Ectodermal cell (in vitro differentiated cells): ENCODE results near the gene FEN1.

Source experiments
- H3K27ac ChIP-seq: 2 replicates; pipeline ENCODE4 v1.7.0; 2013; ENCODE audit warnings: mild to moderate bottlenecking, low read depth, low read length; ENCODE audit not compliant: insufficient read depth, poor library complexity, severe bottlenecking
- H3K27me3 ChIP-seq: 2 replicates; pipeline ENCODE4 v1.7.0; 2013; ENCODE audit warnings: mild to moderate bottlenecking, low read length; ENCODE audit not compliant: insufficient read depth, control insufficient read depth, poor library complexity, severe bottlenecking
- H3K36me3 ChIP-seq: one replicate; pipeline ENCODE4 v1.7.0; 2013; ENCODE audit warnings: low read length; ENCODE audit not compliant: control insufficient read depth, insufficient read depth
- H3K4me1 ChIP-seq: one replicate; pipeline ENCODE4 v1.7.0; 2013; ENCODE audit warnings: low read length; ENCODE audit not compliant: control insufficient read depth, insufficient read depth
- H3K4me3 ChIP-seq: 2 replicates; pipeline ENCODE4 v1.7.0; 2013; ENCODE audit warnings: low read depth, low read length, control low read depth; ENCODE audit not compliant: insufficient read depth
- H3K9me3 ChIP-seq: 2 replicates; pipeline ENCODE4 v1.7.0; 2013; ENCODE audit warnings: mild to moderate bottlenecking, low read length, moderate library complexity; ENCODE audit not compliant: control insufficient read depth
- WGBS, 2 experiments: methylation state at CpG; one replicate each; pipeline ENCODE4 v1.1.7; 2013; ENCODE audit warnings: missing lambda C conversion rate in 2 of 2; 5-methylcytosine and 5-hydroxymethylcytosine counted together

FEN1 gene

DNA sequence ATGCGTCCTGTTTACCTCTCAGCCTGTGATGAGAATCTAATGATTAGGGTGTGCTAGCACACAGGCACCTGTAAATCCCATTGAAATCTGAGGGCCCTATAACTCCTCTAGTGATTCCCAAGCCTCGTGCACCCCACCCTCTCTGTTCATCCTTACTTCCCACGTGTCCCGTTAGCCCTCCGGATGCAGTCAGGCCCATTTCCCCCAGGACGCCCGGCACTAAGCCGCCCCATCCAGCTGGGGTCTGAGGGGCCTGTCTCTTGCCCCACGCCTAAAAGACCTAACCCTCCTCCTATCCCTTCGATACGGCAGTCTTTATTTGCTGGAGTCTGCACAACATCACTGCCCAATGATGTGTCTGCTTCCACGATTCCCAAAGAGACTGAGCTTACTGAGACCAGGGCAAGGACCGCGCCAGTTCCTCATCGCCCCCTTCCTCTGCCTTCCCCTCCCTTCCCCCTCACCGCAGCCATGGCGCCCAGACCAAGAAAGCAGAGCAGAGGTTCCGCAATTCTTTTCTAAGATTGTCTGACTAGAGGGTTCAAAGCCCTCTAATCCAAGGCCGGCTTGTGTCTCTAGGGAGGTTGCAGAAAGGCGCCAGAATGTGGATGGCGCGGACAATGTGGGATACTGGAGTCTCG is 34.3 kb downstream of the FEN1 start:
- no peaks in the 10 kb centered on the region for H3K36me3 ChIP-seq
- H3K9me3 ChIP-seq = no peaks in the 10 kb centered on the region
- H3K27me3 ChIP-seq = no peaks in the 10 kb centered on the region
- H3K4me3 ChIP-seq = peak overlapping the region; percentile 92
- 14 to 15% methylated on average over 23 of the region's 23 CpGs for WGBS, 2 experiments
- peaks cover 13% of the 10 kb centered on the region for H3K4me1 ChIP-seq
- H3K27ac ChIP-seq = peak overlapping the region; percentile 92

DNA sequence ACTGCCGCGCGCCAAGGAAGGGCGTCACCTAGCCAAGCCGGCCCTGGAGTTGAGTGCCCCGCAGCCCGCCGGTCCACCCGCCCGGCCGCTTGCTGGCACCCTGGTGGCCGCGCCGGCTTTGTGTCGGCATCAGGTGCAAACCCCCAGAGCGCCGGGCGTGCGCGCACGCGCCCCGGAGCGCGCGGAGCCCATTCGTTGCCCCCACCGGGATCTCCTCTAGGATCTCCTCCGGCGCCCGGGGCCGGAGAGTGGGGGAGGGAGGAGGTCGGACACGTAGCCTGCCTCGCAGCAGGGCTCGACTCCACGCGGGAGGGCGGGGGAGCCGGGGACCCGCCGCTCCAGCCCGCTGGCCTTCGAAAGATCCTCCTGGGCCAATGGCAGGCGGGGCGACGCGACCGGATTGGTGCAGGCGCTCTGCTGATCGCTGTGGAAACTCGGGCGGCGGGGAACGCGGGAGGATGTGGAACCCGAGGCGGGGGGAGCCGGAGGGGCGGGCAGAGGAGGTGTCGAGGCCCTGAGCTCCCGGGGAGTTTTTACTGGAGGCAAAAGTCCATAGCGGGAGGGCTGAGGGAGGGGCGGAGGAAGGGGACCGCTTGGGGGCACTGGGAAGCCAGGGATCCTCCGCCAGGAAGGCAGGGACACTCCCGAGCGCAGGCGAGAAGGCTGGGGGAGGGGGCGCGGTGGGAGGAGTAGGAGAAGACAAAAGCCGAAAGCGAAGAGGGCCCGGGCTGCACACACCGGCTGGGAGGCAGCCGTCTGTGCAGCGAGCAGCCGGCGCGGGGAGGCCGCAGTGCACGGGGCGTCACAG is 35.1 kb downstream of the FEN1 start, which contains the start of gene FADS2:
Gene FADS2 (plus strand): TSS at position 730 of the 808 bp plus-strand sequence. CDS start 91 bp downstream, outside the sequence.
- Histone ChIP-seq H3K4me3 (peak within 1 kb of the TSS; percentile 92), H3K27me3 (no peaks in the 10 kb centered on the region), H3K4me1 (peaks cover 15% of the 10 kb centered on the region), H3K27ac (peak within 1 kb of the TSS; percentile 92), H3K36me3 (no peaks in the 10 kb centered on the region), H3K9me3 (no peaks in the 10 kb centered on the region)
- 0 to 1% methylated on average over 83 of the region's 83 CpGs for WGBS, 2 experiments

GRCh38 chr11:61828379-61828628 is 35.6 kb downstream of the FEN1 start:
- Histone ChIP-seq H3K4me3 (peak overlapping the region; percentile 92), H3K27ac (peak overlapping the region; percentile 92), H3K27me3 (no peaks in the 10 kb centered on the region), H3K4me1 (peaks cover 15% of the 10 kb centered on the region), H3K36me3 (no peaks in the 10 kb centered on the region), H3K9me3 (no peaks in the 10 kb centered on the region)
- 0 to 1% methylated on average over 16 of the region's 16 CpGs for WGBS, 2 experiments

DNA sequence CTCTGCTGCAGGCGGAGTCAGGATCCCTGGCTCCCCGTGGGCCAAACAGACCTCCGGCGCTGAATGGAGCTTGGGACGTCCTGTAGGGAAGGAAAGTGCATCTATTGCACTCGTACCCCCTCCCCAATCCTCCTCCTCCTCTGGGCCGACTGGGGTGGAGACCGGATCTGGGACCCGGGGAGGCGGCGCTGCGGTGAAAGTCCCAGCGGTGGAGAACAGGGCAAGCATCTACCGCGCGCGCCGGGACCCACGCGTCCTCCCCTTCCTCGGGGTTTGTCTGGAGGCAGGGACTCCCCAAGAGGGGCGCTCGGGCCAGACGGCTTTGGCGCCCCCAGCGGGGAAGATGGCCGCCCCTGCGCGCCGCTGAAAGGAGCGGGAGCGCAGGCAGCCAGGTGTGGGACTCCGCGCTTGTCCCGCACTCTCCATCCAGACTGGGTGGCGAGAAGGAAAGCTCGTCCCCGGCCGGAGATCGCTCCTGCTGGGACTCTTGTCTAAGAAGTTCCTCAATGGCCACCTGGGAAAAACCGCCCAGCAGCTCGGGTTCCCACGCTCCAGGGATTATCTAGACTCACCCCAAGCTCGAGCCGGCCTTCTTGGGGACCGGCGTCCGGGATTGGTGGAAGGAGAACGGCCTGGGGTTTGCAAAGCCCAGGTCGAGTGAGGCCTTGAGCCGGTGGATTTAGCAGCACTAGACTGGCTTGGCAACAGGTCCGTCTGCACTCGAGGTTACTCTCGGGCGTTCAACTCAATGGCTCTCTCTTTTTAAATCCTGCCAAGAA is 36.1 kb downstream of the FEN1 start:
- Histone ChIP-seq H3K4me3 (peak overlapping the region; percentile 92), H3K27ac (peak overlapping the region; percentile 92), H3K27me3 (no peaks in the 10 kb centered on the region), H3K4me1 (peaks cover 20% of the 10 kb centered on the region), H3K36me3 (peaks cover under 1% of the 10 kb centered on the region), H3K9me3 (no peaks in the 10 kb centered on the region)
- WGBS, 2 experiments = 0% methylated on average over 55 of the region's 55 CpGs

DNA sequence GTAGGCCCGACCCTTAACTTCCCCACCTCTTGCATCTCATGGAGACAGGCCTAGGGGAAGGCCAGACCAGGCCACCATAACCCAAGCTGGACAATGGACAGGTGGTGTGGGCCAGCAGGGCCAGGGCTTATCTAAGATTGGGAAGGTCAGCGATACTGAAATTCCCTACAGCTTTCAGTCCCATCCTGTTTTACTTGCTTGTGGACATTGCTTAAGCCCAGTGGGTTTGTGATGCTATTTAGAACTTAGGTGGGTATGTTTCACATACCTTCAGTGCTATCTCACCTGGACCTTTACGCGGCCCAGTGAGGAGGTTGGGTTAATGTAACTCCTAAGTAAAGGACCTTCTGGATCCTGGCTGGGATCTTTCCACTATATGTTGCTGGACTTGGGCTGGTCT is 37.1 kb downstream of the FEN1 start:
- Histone ChIP-seq H3K27ac (no peak overlapping the region), H3K36me3 (peaks cover 4% of the 10 kb centered on the region), H3K4me1 (peaks cover 29% of the 10 kb centered on the region), H3K27me3 (no peaks in the 10 kb centered on the region), H3K4me3 (peak overlapping the region; percentile 92), H3K9me3 (no peaks in the 10 kb centered on the region)
- WGBS, 2 experiments = 74 to 84% methylated on average over 4 of the region's 4 CpGs

GRCh38 chr11:61830237-61831105 is 37.8 kb downstream of the FEN1 start:
- 88 to 89% methylated on average over 8 of the region's 8 CpGs for WGBS, 2 experiments
- H3K27me3 ChIP-seq = no peaks in the 10 kb centered on the region
- no peak overlapping the region for H3K27ac ChIP-seq
- H3K4me1 ChIP-seq = peaks cover 33% of the 10 kb centered on the region
- peaks cover 4% of the 10 kb centered on the region for H3K36me3 ChIP-seq
- H3K4me3 ChIP-seq = peak overlapping the region; percentile 92
- H3K9me3 ChIP-seq = no peaks in the 10 kb centered on the region

DNA sequence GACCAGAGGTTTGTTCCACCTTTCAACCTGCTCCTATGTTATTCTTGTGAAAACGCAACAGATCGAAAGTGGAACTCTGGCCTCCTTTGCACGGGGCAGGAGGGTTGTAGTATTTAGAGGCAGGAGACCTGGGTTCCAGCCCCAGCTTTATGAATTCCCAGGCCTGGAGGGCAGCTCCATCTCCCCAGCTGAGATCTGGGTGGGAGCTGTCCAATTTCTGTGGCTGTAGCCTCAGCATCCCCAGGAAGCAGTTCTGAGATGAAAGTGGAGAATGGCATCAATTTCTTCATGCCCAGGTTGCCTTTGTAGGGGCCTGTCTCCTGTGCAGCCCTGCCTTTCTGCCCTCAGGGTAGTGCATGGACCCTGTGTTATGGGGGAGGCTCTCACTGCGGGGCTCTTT is 39.5 kb downstream of the FEN1 start:
- Histone ChIP-seq H3K4me1 (peaks cover 33% of the 10 kb centered on the region), H3K27ac (no peak overlapping the region), H3K9me3 (no peaks in the 10 kb centered on the region), H3K36me3 (peaks cover 4% of the 10 kb centered on the region), H3K27me3 (no peaks in the 10 kb centered on the region), H3K4me3 (no peak overlapping the region)
- 94 to 98% methylated on average over 4 of the region's 4 CpGs for WGBS, 2 experiments

- H3K9me3 ChIP-seq = no peaks in the 10 kb centered on the region
- peaks cover 33% of the 10 kb centered on the region for H3K4me1 ChIP-seq
- H3K4me3 ChIP-seq = no peak overlapping the region
- WGBS, 2 experiments = 86 to 87% methylated on average over 7 of the region's 7 CpGs
- H3K27ac ChIP-seq = no peak overlapping the region
- no peaks in the 10 kb centered on the region for H3K27me3 ChIP-seq
- H3K36me3 ChIP-seq = peaks cover 10% of the 10 kb centered on the region
Observed at GRCh38 chr11:61832754-61833153, 40.0 kb downstream of the FEN1 start.

- H3K27me3 ChIP-seq = no peaks in the 10 kb centered on the region
- peaks cover 16% of the 10 kb centered on the region for H3K36me3 ChIP-seq
- WGBS, 2 experiments = 79 to 80% methylated on average over 11 of the region's 11 CpGs
- peaks cover 33% of the 10 kb centered on the region for H3K4me1 ChIP-seq
- no peaks in the 10 kb centered on the region for H3K9me3 ChIP-seq
- H3K4me3 ChIP-seq = no peak overlapping the region
- no peak overlapping the region for H3K27ac ChIP-seq
Observed at GRCh38 chr11:61833471-61833870, 40.8 kb downstream of the FEN1 start.
